HCT116 (cell line): ENCODE measurements around the gene ATF2.

Source experiments
- POLR2AphosphoS5 ChIP-seq: IDR thresholded peaks from 2 replicates; pipeline ENCODE4 v1.6.1; 2011; ENCODE audit warnings: mild to moderate bottlenecking, low read depth, low read length, moderate library complexity
- TF ChIP-seq, protein P1 (sequence below): IDR thresholded peaks from 2 replicates; pipeline ENCODE4 v1.6.1; 2012; ENCODE audit warnings: low read depth

DNA sequence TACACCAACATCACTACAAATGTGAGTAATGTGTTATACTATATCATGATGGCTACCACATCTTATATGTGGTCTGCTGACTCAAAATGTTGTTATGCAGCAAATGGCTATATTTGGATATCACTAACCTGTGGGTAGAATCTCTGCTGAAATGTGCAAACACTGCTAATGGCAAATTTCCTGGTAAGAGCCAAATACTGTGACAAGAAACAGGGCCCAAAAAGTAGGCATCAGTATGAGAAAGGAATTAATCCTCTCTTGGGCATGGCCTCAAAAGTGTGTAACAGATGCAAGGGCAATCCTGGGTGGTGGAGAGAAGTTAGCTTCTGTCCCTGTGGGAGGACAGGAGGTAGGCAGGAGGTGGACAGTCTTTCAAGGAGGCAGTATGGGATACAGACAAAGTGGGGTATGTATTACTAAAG lies 13.3 kb downstream of the ATF2 start:
- no peak for TF ChIP-seq POLR2AphosphoS5
- TF ChIP-seq, protein P1, sequence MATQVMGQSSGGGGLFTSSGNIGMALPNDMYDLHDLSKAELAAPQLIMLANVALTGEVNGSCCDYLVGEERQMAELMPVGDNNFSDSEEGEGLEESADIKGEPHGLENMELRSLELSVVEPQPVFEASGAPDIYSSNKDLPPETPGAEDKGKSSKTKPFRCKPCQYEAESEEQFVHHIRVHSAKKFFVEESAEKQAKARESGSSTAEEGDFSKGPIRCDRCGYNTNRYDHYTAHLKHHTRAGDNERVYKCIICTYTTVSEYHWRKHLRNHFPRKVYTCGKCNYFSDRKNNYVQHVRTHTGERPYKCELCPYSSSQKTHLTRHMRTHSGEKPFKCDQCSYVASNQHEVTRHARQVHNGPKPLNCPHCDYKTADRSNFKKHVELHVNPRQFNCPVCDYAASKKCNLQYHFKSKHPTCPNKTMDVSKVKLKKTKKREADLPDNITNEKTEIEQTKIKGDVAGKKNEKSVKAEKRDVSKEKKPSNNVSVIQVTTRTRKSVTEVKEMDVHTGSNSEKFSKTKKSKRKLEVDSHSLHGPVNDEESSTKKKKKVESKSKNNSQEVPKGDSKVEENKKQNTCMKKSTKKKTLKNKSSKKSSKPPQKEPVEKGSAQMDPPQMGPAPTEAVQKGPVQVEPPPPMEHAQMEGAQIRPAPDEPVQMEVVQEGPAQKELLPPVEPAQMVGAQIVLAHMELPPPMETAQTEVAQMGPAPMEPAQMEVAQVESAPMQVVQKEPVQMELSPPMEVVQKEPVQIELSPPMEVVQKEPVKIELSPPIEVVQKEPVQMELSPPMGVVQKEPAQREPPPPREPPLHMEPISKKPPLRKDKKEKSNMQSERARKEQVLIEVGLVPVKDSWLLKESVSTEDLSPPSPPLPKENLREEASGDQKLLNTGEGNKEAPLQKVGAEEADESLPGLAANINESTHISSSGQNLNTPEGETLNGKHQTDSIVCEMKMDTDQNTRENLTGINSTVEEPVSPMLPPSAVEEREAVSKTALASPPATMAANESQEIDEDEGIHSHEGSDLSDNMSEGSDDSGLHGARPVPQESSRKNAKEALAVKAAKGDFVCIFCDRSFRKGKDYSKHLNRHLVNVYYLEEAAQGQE, result no peak
